Measurements from ENCODE around the gene GPR15. TPM values are rescaled to one million over a fixed set of nuclear protein-coding genes. Genes with fewer than 3 reads are reported as not detected.
A peak's percentile ranks its signal among the peaks of the same experiment; 100 is the strongest.

The GPR15 gene
- total and polyA plus RNA-seq, 10 of the 15 experiments (the other 5 are each of a cell fraction or from before 2014, with no cell fraction given): 70.7 to 150 (median 115) TPM

DNA sequence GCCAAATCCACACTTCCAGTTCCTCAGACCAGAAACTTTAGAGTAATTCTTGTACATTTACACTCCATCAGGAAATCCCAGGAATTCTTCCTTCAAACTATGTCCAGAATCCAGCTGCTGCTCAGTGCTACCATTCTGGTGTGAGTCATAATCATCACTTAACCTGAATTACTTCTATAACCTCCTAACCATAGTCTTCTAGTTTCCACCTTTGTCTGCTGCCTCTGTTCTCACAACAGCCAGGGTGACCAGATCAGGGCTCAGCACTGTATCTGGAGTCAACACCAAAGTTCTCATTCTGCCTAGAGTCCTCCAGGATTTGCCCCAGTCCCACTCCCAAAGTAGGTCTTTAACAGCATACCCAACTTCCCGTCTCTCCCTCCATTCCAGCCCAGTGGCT is 12.4 kb upstream of the GPR15 start (continued):
- TF ChIP-seq POLR2AphosphoS5 (IDR thresholded peaks at IDR 0.05; ENCODE audit: low read length) (peak; percentile 74), BCL11A (IDR thresholded peaks at IDR 0.05; ENCODE audit: low read depth, low read length) (no peak), KAT2A (conservative IDR thresholded peaks at IDR 0.05; ENCODE audit: control insufficient read depth, low read depth, low read length) (no peak)
- TF ChIP-seq, protein P1, sequence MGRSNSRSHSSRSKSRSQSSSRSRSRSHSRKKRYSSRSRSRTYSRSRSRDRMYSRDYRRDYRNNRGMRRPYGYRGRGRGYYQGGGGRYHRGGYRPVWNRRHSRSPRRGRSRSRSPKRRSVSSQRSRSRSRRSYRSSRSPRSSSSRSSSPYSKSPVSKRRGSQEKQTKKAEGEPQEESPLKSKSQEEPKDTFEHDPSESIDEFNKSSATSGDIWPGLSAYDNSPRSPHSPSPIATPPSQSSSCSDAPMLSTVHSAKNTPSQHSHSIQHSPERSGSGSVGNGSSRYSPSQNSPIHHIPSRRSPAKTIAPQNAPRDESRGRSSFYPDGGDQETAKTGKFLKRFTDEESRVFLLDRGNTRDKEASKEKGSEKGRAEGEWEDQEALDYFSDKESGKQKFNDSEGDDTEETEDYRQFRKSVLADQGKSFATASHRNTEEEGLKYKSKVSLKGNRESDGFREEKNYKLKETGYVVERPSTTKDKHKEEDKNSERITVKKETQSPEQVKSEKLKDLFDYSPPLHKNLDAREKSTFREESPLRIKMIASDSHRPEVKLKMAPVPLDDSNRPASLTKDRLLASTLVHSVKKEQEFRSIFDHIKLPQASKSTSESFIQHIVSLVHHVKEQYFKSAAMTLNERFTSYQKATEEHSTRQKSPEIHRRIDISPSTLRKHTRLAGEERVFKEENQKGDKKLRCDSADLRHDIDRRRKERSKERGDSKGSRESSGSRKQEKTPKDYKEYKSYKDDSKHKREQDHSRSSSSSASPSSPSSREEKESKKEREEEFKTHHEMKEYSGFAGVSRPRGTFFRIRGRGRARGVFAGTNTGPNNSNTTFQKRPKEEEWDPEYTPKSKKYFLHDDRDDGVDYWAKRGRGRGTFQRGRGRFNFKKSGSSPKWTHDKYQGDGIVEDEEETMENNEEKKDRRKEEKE (IDR thresholded peaks at IDR 0.05): no peak

DNA sequence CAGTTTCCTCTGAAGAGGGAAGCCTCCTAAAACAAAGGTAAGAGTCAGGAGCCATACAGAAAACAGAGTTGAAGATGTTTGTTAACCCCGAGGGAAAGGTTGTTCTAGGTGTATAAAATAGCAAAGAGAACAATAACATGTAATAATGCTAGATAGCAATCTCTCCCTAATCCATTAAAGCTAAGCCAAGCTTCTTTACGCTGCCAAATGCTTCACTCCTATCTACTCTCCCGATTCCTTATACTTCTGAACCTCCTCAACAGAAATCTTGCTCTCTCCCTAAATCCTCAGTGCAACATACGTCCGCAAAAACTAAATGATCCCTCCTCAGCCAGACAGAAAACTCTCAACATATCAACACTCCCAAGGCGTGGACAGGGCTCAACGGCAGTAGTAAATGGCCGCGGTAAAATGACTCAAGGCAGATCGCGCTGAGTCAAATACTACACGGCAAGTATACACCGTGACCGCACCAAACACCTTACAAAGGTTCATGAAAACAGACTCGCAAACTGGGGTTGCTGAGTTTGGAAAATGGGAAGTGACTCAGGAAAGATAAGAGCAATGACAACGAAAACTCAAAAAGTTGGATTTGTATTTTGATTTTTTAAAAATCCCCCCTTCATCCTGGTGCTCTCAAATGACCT is 9.8 kb upstream of the GPR15 start:
- peak overlapping the region; percentile 85 for H3K27ac ChIP-seq (ENCODE audit: control insufficient read depth, insufficient read depth)
- H2AFZ ChIP-seq (ENCODE audit: control insufficient read depth, low read depth, low read length): no peak overlapping the region; the same call in 1 of the 2 replicates
- H3K27me3 ChIP-seq (replicated peaks in 1 of 2; ENCODE audit: control insufficient read depth in 2 of 2, insufficient read depth in 2 of 2, low read length in 1 of 2): no peaks in the 10 kb centered on the region
- ATAC-seq (peak; percentile 66), FAIRE-seq (no peak), DNase-seq (ENCODE audit: low read depth, low spot score) (no peak)
- 2% methylated on average over 16 of the region's 16 CpGs for WGBS (ENCODE audit: insufficient coverage, insufficient replicate concordance, low lambda C conversion rate, missing lambda C conversion rate)
- in situ Hi-C loops (cut with MboI) (no loop called here), intact Hi-C loops (cut with micrococcal nuclease; ENCODE audit: unreplicated experiment) (loop anchor here (2.0 to 5.0 kb wide), 2 partner anchors 75 to 161 kb away; no protein-coding TSS in a partner anchor)
- SMC1A ChIA-PET (ENCODE audit: uncharacterized antibody, unreplicated experiment): interaction anchor here (0.6 to 5.7 kb wide), 13 partner anchors 10 to 482 kb away, joined by 3 to 37 read pairs (median 3); partner anchors contain the start of gene GPR15
- CTCF ChIA-PET: interaction anchor here (1.0 to 2.1 kb wide), 5 partner anchors 14 to 482 kb away, joined by 3 to 9 read pairs (median 4); no protein-coding TSS in a partner anchor
- peak overlapping the region; percentile 82 for H3K4me3 ChIP-seq
- BruUV-seq (replicated peaks): TSS peak; percentile 51
- peaks cover 13% of the 10 kb centered on the region; the same call in 1 of the 2 replicates for H3K4me1 ChIP-seq (ENCODE audit: control insufficient read depth, insufficient read depth, low read length)
- POLR2A ChIA-PET: interaction anchor here (0.7 to 2.0 kb wide), 8 partner anchors 11 to 50 kb away, joined by 3 to 11 read pairs (median 6); no protein-coding TSS in a partner anchor
- H3K9me3 ChIP-seq (replicated peaks; ENCODE audit: control insufficient read depth, insufficient read depth, low read length): no peaks in the 10 kb centered on the region
- peak overlapping the region; percentile 89 for H3K9ac ChIP-seq (ENCODE audit: control insufficient read depth, insufficient read depth, low read length)
- peak overlapping the region; percentile 81 for H3K4me2 ChIP-seq (ENCODE audit: control insufficient read depth, insufficient read depth)
- H4K20me1 ChIP-seq (ENCODE audit: control insufficient read depth, insufficient read depth): no peaks in the 10 kb centered on the region
- peaks cover 98% of the 10 kb centered on the region for H3K79me2 ChIP-seq (ENCODE audit: control insufficient read depth, insufficient read depth, low read length)
- peaks cover 0 to 26% of the 10 kb centered on the region in 2 experiments; a peak in 3 of 4 replicates for H3K36me3 ChIP-seq (ENCODE audit: control insufficient read depth in 2 of 2, insufficient read depth in 2 of 2, low read length in 1 of 2)
- RAD21 ChIA-PET (ENCODE audit: unreplicated experiment): interaction anchor here (1.0 to 2.8 kb wide), 11 partner anchors 11 to 76 kb away, joined by 3 to 20 read pairs (median 5); partner anchors contain the start of gene GPR15
- TF ChIP-seq BCL11A (IDR thresholded peaks at IDR 0.05; ENCODE audit: low read depth, low read length): no peak
- TF ChIP-seq E2F4 (IDR thresholded peaks at IDR 0.05; ENCODE audit: low read depth, low read length): no peak
- peak; percentile 52; the same call in 1 of the 2 replicates for TF ChIP-seq EED (IDR thresholded peaks at IDR 0.05; ENCODE audit: low read depth)
- TF ChIP-seq MAX (IDR thresholded peaks at IDR 0.05; ENCODE audit: low read depth, low read length): no peak
- TF ChIP-seq ZBTB11 (CRISPR knock-in tag; IDR thresholded peaks at IDR 0.05): peak; percentile 35; the same call in 1 of the 2 replicates
- no peak for TF ChIP-seq ZNF207 (IDR thresholded peaks at IDR 0.05; ENCODE audit: borderline replicate concordance)
- TF ChIP-seq RAD21 (IDR thresholded peaks at IDR 0.05; ENCODE audit: insufficient read depth, low read depth, low read length): no peak
- no peak for TF ChIP-seq NRF1 (conservative IDR thresholded peaks at IDR 0.05; ENCODE audit: low read depth, low read length)
- TF ChIP-seq BHLHE40 (IDR thresholded peaks at IDR 0.05; ENCODE audit: borderline replicate concordance in 1 of 2, low read depth in 2 of 2, low read length in 1 of 2): no peak

Measured in GM12878 (cell line).